ENCODE measurements around the gene COL4A2. TPM values are rescaled to one million over a fixed set of nuclear protein-coding genes. Genes with fewer than 3 reads are reported as not detected.

COL4A2 gene
- polyA plus RNA-seq, 1 donor (not counting 4 experiments of a cell fraction or from before 2014, with no cell fraction given) = 30.7 TPM

GRCh38 chr13:110415669-110416068 is 108.6 kb downstream of the COL4A2 start:
- H3K4me3 ChIP-seq (ENCODE audit: control insufficient read depth in 2 of 3, extremely low read depth in 1 of 3, insufficient read depth in 2 of 3, low read depth in 1 of 3, low read length in 3 of 3) = no peak overlapping the region

GRCh38 chr13:110416131-110417025 is 109.3 kb downstream of the COL4A2 start:
- no peaks in the 10 kb centered on the region for H3K27me3 ChIP-seq (ENCODE audit: control insufficient read depth, extremely low read depth, insufficient read depth, low read length)
- no peak for FAIRE-seq
- no peak overlapping the region for H3K4me3 ChIP-seq (ENCODE audit: control insufficient read depth in 2 of 3, extremely low read depth in 1 of 3, insufficient read depth in 2 of 3, low read depth in 1 of 3, low read length in 3 of 3)
- no peak overlapping the region for H2AFZ ChIP-seq (ENCODE audit: control insufficient read depth, low read length)
- H3K9me3 ChIP-seq (ENCODE audit: control insufficient read depth, low read depth, low read length) = no peaks in the 10 kb centered on the region
- no peak overlapping the region for H3K27ac ChIP-seq (ENCODE audit: control insufficient read depth, insufficient read depth, low read length)
- dilution Hi-C loops (cut with MboI; ENCODE audit: extremely low pct_ligation_motif_present, low sequenced_read_pairs) = no loop called here
- H3K4me1 ChIP-seq (ENCODE audit: control insufficient read depth, extremely low read depth, insufficient read depth, low read length) = peaks cover 26% of the 10 kb centered on the region
- TF ChIP-seq EZH2 (IDR thresholded peaks at IDR 0.05; ENCODE audit: low read length) = no peak
- H3K9ac ChIP-seq (ENCODE audit: control insufficient read depth, extremely low read depth, insufficient read depth, low read length) = no peak overlapping the region
- DNase-seq (ENCODE audit: low read depth, low spot score) = no peak
- peaks cover 8% of the 10 kb centered on the region for H3K79me2 ChIP-seq (ENCODE audit: control insufficient read depth, insufficient read depth, low read length)
- H4K20me1 ChIP-seq (ENCODE audit: control insufficient read depth, extremely low read depth, insufficient read depth, low read length) = no peaks in the 10 kb centered on the region
- peaks cover 0 to 10% of the 10 kb centered on the region in 2 experiments for H3K36me3 ChIP-seq (ENCODE audit: control insufficient read depth in 2 of 2, extremely low read depth in 1 of 2, insufficient read depth in 2 of 2, low read length in 2 of 2)
- no peaks in the 10 kb centered on the region for H3K9me1 ChIP-seq (ENCODE audit: control insufficient read depth, extremely low read depth, insufficient read depth, low read length)
- H3K4me2 ChIP-seq (ENCODE audit: control insufficient read depth, extremely low read depth, insufficient read depth, low read depth, low read length) = no peak overlapping the region

More at GRCh38 chr13:110415669-110416068, 108.6 kb downstream of the COL4A2 start:
- Histone ChIP-seq H2AFZ (ENCODE audit: control insufficient read depth, low read length) (no peak overlapping the region), H4K20me1 (ENCODE audit: control insufficient read depth, extremely low read depth, insufficient read depth, low read length) (no peaks in the 10 kb centered on the region), H3K9me1 (ENCODE audit: control insufficient read depth, extremely low read depth, insufficient read depth, low read length) (no peaks in the 10 kb centered on the region), H3K27me3 (ENCODE audit: control insufficient read depth, extremely low read depth, insufficient read depth, low read length) (no peaks in the 10 kb centered on the region), H3K9me3 (ENCODE audit: control insufficient read depth, low read depth, low read length) (no peaks in the 10 kb centered on the region), H3K9ac (ENCODE audit: control insufficient read depth, extremely low read depth, insufficient read depth, low read length) (no peak overlapping the region), H3K79me2 (ENCODE audit: control insufficient read depth, insufficient read depth, low read length) (peaks cover 8% of the 10 kb centered on the region), H3K27ac (ENCODE audit: control insufficient read depth, insufficient read depth, low read length) (no peak overlapping the region), H3K36me3 (ENCODE audit: control insufficient read depth in 2 of 2, extremely low read depth in 1 of 2, insufficient read depth in 2 of 2, low read length in 2 of 2) (peaks cover 0 to 10% of the 10 kb centered on the region in 2 experiments), H3K4me1 (ENCODE audit: control insufficient read depth, extremely low read depth, insufficient read depth, low read length) (peaks cover 26% of the 10 kb centered on the region), H3K4me2 (ENCODE audit: control insufficient read depth, extremely low read depth, insufficient read depth, low read depth, low read length) (no peak overlapping the region)
- DNase-seq (ENCODE audit: low read depth, low spot score) = peak; percentile 66
- peak; percentile 83 for FAIRE-seq
- dilution Hi-C loops (cut with MboI; ENCODE audit: extremely low pct_ligation_motif_present, low sequenced_read_pairs) = no loop called here
- TF ChIP-seq, protein P1, sequence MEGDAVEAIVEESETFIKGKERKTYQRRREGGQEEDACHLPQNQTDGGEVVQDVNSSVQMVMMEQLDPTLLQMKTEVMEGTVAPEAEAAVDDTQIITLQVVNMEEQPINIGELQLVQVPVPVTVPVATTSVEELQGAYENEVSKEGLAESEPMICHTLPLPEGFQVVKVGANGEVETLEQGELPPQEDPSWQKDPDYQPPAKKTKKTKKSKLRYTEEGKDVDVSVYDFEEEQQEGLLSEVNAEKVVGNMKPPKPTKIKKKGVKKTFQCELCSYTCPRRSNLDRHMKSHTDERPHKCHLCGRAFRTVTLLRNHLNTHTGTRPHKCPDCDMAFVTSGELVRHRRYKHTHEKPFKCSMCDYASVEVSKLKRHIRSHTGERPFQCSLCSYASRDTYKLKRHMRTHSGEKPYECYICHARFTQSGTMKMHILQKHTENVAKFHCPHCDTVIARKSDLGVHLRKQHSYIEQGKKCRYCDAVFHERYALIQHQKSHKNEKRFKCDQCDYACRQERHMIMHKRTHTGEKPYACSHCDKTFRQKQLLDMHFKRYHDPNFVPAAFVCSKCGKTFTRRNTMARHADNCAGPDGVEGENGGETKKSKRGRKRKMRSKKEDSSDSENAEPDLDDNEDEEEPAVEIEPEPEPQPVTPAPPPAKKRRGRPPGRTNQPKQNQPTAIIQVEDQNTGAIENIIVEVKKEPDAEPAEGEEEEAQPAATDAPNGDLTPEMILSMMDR (optimal IDR thresholded peaks at IDR 0.05 in 1 of 3, IDR thresholded peaks at IDR 0.05 in 1 of 3, conservative IDR thresholded peaks at IDR 0.05 in 1 of 3; ENCODE audit: extremely low read depth in 1 of 3, insufficient read depth in 2 of 3, low read length in 3 of 3) = peak; percentile 24 to 43 (median 41)
- TF ChIP-seq EZH2 (IDR thresholded peaks at IDR 0.05; ENCODE audit: low read length) = no peak

All from keratinocyte (primary cell).